ENCODE data around the gene TSPOAP1. TPM values are rescaled to one million over a fixed set of nuclear protein-coding genes. Genes with fewer than 3 reads are reported as not detected.

Gene TSPOAP1
- 2.3 TPM for polyA plus RNA-seq (2013, experiment 1 of 2; ENCODE audit: insufficient read length)
- 6.7 TPM for polyA plus RNA-seq (2013, experiment 2 of 2; ENCODE audit: insufficient read length)

- no peak for DNase-seq
These were observed at the start of gene TSPOAP1 for GRCh38 chr17:58328195-58329034. TSPOAP1 (minus strand) TSS chr17:58328795; CDS start chr17:58327920, 875 bp downstream.

- DNase-seq: no peak
These were observed 49.1 kb upstream of the TSPOAP1 start for GRCh38 chr17:58377661-58378060.

GRCh38 chr17:58377093-58377601, 48.6 kb upstream of the TSPOAP1 start:
- no peak for DNase-seq

GRCh38 chr17:58376472-58377000, 47.9 kb upstream of the TSPOAP1 start:
- no peak for DNase-seq

GRCh38 chr17:58375811-58376210, 47.2 kb upstream of the TSPOAP1 start:
- DNase-seq: no peak

- no peak for DNase-seq
These were observed 46.7 kb upstream of the TSPOAP1 start for GRCh38 chr17:58375256-58375655.

GRCh38 chr17:58373923-58374322, 45.3 kb upstream of the TSPOAP1 start:
- DNase-seq: no peak

GRCh38 chr17:58373003-58373402, 44.4 kb upstream of the TSPOAP1 start:
- DNase-seq: no peak

GRCh38 chr17:58371300-58371950, 42.8 kb upstream of the TSPOAP1 start:
- DNase-seq: no peak

- no peak for DNase-seq
These were observed 42.1 kb upstream of the TSPOAP1 start for GRCh38 chr17:58370716-58371115.

GRCh38 chr17:58370309-58370708, 41.7 kb upstream of the TSPOAP1 start:
- DNase-seq: no peak

- DNase-seq: no peak
These were observed 40.8 kb upstream of the TSPOAP1 start for GRCh38 chr17:58369214-58370031.

GRCh38 chr17:58368860-58369213, 40.2 kb upstream of the TSPOAP1 start:
- DNase-seq: no peak

- no peak for DNase-seq
These were observed 38.9 kb upstream of the TSPOAP1 start for GRCh38 chr17:58367461-58367860.

GRCh38 chr17:58365980-58366595, 37.5 kb upstream of the TSPOAP1 start:
- no peak for DNase-seq

- no peak for DNase-seq
These were observed 36.8 kb upstream of the TSPOAP1 start for GRCh38 chr17:58365185-58365979.

GRCh38 chr17:58364270-58364942, 35.8 kb upstream of the TSPOAP1 start:
- DNase-seq: no peak

- DNase-seq: no peak
These were observed 35.0 kb upstream of the TSPOAP1 start for GRCh38 chr17:58363457-58364185.

- DNase-seq: no peak
These were observed 33.9 kb upstream of the TSPOAP1 start for GRCh38 chr17:58362368-58363014.
